Measurements from ENCODE around the gene CFAP99.

DNA sequence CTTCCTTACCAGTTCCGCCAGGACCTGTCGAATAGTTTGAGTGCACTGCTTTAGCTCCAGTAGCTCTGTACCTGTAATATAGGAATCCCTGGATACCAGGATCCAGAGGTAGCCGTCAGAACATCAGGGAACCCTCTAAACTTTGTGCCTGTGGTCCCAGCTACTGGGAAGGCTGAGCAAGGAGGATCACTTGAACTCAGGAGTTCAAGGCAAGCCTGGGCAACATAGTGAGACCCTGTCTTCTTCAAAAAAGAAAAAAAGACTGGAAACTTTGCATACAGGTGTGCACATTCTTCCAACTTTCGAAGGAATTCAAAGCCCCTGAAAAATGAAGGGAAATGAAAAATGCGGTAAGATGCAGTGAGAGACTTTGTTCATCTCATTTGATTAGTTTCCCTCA, 85.1 kb downstream of the CFAP99 start:
- TF ChIP-seq, protein P1, sequence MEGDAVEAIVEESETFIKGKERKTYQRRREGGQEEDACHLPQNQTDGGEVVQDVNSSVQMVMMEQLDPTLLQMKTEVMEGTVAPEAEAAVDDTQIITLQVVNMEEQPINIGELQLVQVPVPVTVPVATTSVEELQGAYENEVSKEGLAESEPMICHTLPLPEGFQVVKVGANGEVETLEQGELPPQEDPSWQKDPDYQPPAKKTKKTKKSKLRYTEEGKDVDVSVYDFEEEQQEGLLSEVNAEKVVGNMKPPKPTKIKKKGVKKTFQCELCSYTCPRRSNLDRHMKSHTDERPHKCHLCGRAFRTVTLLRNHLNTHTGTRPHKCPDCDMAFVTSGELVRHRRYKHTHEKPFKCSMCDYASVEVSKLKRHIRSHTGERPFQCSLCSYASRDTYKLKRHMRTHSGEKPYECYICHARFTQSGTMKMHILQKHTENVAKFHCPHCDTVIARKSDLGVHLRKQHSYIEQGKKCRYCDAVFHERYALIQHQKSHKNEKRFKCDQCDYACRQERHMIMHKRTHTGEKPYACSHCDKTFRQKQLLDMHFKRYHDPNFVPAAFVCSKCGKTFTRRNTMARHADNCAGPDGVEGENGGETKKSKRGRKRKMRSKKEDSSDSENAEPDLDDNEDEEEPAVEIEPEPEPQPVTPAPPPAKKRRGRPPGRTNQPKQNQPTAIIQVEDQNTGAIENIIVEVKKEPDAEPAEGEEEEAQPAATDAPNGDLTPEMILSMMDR (IDR thresholded peaks at IDR 0.05 in 4 of 5, conservative IDR thresholded peaks at IDR 0.05 in 1 of 5), result no peak
- no peak for TF ChIP-seq POLR2A (IDR thresholded peaks at IDR 0.05)
